ENCODE measurements around the gene CYB5R3. TPM values are rescaled to one million over a fixed set of nuclear protein-coding genes. Genes with fewer than 3 reads are reported as not detected.
A peak's percentile ranks its signal among the peaks of the same experiment; 100 is the strongest.
"Not testable (repeated sequence)": the region's sequence is repeated elsewhere in the genome, so short reads cannot be mapped to it uniquely, and the experiment has no call there.

CYB5R3 gene
- total RNA-seq, 1 donor from 2014 or later, result 14.0 TPM

DNA sequence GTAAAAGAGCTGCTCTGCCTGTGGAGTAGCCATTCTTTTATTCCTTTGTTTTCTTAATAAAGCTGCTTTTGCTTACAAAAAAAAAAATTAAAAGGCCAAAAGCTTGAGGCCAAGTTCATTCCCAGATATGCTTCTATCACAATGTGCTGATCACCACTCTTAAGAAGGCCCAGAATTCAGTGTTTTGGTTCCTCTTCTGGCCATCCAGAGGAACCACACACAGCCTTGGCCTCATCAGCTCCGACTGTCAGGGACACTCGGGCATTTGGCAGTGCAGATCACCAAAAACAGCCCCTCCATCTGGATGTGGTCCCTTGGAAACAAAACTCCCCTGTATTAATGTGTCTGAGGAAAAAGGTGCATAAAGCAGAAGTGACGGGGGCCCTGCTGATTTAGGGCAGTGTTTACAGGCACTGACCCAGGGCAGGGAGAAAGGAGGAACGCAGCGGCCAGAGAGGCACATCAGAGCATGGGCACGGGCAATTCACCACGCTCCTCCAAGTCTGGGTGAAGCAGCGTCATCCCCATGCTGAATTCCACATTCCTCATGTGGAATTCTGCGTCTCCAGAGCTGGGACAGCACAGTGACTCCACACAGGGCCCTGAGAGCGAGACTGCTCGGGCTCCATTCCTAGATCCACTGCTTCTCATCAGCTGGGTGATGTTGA lies 52.2 kb downstream of the CYB5R3 start:
- no peak for DNase-seq

DNA sequence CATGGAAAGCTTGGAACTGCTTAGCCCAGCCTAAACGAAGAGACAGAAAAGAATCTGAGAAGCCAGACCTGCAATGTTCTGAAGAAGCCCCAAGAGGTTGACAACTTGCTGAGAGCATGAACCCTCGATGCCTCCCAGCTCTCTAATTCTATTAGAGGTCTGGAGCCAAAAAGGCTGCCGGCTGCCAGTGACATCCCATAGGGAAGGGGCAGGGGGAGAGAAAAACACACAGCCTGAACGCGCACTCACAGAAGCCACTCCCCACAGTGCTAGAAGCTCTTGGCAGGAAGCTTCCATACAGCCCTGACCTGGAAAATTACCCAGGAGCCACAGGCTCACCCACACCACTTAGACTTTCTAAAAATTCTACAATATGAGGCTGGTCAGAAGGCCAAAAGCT lies 52.9 kb downstream of the CYB5R3 start:
- no peak for DNase-seq

GRCh38 chr22:42595434-42595833 lies 53.8 kb downstream of the CYB5R3 start:
- DNase-seq, result no peak

GRCh38 chr22:42591987-42592386 lies 57.2 kb downstream of the CYB5R3 start:
- no peak for DNase-seq

DNA sequence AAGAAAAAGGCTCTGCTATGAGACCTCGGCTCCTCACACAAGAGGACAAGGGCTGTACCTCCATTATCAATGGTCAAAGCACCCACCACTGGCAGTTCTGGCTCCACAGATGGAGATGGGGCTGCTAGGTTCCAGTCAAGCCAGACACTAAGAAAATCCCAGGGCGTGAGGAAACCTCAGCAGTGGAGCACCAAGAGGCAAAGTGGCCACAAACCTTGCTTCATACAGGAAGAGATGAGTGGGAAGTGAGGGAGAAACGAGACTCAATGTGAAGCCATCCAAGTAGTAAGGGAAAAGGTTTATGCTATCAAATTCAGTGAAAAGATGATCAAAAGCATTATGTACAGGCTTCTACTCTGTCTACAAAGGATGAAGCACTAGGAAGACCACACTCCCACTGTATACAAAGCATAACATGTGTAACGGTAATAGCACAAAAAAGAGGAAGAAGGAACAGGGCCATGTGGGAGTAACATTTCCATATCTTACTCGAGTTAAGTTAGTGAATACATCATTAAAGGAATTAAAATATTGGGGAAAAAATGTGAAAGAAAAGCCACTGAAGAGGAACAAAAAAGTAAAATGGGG lies 61.5 kb downstream of the CYB5R3 start:
- DNase-seq, result no peak

DNA sequence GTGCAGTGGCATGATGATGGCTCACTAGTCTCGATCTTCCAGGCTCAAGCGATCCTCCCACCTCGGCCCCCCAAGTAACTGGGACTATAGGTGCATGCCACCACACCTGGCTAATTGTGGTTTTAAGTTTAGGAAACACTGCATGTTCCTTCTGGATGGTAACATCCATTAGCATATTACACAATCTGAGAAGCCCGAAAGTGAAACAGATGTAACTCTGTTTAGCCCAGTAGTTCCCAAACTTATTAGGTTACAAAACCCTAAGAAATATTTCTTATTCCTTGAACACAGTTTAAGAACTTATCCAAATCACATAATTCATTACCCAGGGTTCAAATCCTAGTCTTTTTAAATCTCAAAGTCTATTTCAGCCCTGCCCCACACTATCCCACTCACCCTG lies 62.8 kb downstream of the CYB5R3 start:
- DNase-seq, result no peak

- DNase-seq, result no peak
These were observed 64.1 kb downstream of the CYB5R3 start for GRCh38 chr22:42585096-42585495.

- no peak for DNase-seq
These were observed 64.7 kb downstream of the CYB5R3 start for GRCh38 chr22:42584364-42584940.

GRCh38 chr22:42582987-42583386 lies 66.2 kb downstream of the CYB5R3 start:
- no peak for DNase-seq

DNA sequence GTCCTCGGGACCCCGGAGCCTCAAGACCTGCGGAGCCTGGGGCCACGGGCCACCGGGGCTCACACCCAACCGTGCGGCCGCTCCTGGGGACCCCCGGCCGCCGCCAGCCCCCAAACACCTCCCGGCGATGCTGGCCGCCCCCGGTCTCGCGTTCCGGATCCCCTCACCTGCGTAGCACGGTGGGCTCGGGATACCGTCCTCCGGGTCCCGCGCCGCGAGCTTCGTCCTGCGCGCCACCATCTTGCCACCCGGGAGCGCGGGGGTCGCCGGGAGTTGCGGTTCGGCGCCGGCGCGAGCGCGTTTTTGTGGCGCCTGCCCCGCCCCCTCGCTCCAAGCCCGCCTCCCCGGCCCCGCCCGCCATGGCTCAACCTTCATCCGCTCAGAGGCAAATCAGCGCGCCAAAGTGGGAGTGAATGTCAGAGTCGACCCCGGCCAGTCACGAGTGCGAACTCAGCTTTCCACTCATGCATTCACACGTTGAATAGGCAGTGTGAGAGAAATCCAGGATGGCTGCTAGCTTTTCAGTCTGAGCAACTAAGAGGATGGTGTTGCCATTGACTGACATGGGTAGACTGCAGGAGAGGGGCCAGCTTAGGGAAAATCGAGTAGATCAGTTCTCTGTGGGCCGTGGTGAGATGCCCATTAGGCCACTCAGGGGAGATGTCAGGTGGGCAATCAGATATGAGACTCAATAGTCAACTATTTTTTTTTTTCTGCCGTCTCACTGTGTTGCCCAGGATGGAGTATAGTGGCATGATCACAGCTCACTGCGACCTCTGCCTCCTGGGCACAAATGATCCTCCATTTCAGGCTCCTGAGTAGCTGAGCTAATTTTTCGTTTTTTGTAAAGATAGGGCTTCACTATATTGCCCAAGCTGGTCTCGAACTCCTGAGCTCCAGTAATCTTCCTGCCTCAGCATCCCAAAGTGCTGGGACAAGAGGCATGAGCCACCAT lies 67.2 kb downstream of the CYB5R3 start:
- peak; percentile 60 for DNase-seq

DNA sequence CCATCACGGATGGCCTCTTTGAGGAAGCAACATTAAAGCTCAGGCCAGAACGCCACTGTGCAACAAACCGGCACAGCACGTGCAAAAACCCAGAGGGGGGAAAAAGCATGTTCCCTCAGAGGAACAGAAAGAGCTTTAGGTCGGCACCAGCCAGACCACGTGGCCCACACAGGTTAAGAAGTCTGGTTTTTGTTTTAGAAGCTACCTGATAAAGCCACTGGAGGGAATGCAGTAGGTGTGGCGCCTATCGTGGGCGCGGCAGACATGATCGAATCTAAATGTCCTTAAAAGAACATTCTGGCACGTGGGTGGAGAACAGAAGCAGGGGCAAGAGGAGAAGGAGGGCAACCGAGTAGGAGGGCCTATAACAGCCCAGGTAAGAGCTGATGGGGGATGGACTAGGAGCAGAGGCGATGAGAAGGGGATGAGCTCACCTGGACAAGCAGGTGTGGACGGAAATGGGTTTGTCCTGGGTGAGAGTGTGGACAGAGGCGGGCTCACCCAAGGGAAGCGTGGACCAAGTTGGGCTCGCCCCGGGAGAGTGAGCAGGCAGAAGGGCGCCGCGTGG lies 67.9 kb downstream of the CYB5R3 start:
- not testable (repeated sequence) for DNase-seq

- not testable (repeated sequence) for DNase-seq
These were observed 69.2 kb downstream of the CYB5R3 start for GRCh38 chr22:42580040-42580439.

DNA sequence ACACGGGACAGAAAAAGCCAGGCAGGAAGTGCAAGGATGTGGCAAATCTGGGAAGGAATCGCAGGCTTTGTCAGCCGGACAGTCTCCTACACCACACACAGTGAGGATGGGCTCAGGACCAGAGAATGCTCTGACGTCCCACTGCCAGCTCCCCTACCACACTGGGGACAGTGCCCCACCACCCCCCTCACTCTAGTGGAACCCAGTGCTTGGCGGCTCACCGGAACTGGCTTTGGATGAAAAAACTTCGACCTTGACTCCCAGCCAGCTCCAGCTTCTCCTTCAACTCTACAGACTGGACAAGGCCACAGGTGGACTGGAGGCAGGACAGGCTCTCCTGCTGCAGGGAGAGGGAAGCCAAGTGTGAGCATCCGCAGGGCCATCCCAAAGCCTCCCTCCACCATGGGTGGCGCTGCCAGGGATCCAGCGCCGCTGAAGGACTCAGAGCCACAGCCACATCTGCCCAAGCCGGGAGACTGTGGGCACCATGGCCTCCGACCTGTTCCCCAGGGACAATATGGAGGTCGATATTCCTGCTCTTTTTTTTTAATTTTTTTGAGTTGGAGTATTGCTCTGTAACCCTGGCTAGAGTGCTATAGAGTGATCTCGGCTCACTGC lies 71.5 kb downstream of the CYB5R3 start:
- DNase-seq, result no peak

- DNase-seq, result not testable (repeated sequence)
These were observed 72.1 kb downstream of the CYB5R3 start for GRCh38 chr22:42577141-42577540.

GRCh38 chr22:42575996-42576574 lies 73.1 kb downstream of the CYB5R3 start:
- not testable (repeated sequence) for DNase-seq

- not testable (repeated sequence) for DNase-seq
These were observed 74.7 kb downstream of the CYB5R3 start for GRCh38 chr22:42574468-42574867.

DNA sequence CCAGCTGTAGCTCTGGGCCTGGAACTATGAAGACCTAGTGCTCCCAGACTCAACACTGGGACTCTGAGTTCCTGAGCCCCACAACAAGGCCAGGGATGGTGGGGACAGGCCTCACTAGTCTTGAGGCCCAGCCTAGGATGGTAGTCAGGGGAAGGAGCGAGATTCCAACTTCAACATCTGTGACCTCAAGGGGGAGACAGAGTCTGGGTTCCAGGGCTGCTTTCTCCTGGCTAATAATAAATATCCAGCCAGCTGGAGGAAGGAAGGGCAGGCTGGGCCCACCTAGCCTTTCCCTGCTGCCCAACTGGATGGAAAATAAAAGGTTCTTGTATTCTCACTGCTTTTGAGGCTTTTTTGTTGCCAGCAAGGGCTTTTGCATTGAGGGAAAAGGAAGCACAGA lies 75.1 kb downstream of the CYB5R3 start:
- DNase-seq, result not testable (repeated sequence)

- DNase-seq, result not testable (repeated sequence)
These were observed 78.1 kb downstream of the CYB5R3 start for GRCh38 chr22:42571068-42571467.

GRCh38 chr22:42570580-42570979 lies 78.6 kb downstream of the CYB5R3 start:
- DNase-seq, result not testable (repeated sequence)

- DNase-seq, result not testable (repeated sequence)
These were observed 81.2 kb downstream of the CYB5R3 start for GRCh38 chr22:42567950-42568349.
